CD14-positive monocyte (primary cell): ENCODE measurements around the gene MMEL1. TPM values are rescaled to one million over a fixed set of nuclear protein-coding genes. Genes with fewer than 3 reads are reported as not detected.
A peak's percentile ranks its signal among the peaks of the same experiment; 100 is the strongest.
"Not testable (repeated sequence)": the region's sequence is repeated elsewhere in the genome, so short reads cannot be mapped to it uniquely, and the experiment has no call there.

Experiments
- DNase-seq, 3 donors: peaks; one replicate each; pipeline ENCODE4 v3.0.0-alpha.2; 2011 to 2022
- H2AFZ ChIP-seq: 2 replicates; pipeline ENCODE4 v1.6.0; 2012; ENCODE audit warnings: mild to moderate bottlenecking, low read depth, low read length, inconsistent platforms; ENCODE audit not compliant: insufficient read depth, poor library complexity, severe bottlenecking
- H3K27ac ChIP-seq, 2 donors: 1 replicate in 1 of 2; 2 replicates in 1 of 2; pipeline ENCODE4 v1.5.1; 2012 to 2013; ENCODE audit warnings: low read length in 2 of 2, control low read depth in 1 of 2, inconsistent platforms in 1 of 2, low read depth in 1 of 2, mild to moderate bottlenecking in 1 of 2
- H3K27me3 ChIP-seq, 2 donors: one replicate each; pipeline versions ENCODE4 v1.6.0 to v1.6.1; 2011 to 2013; ENCODE audit warnings: low read length in 2 of 2; ENCODE audit not compliant: control insufficient read depth in 2 of 2, insufficient read depth in 2 of 2
- H3K36me3 ChIP-seq, 2 donors: replicated peaks in 1 of 2; 1 replicate in 1 of 2; 2 replicates in 1 of 2; pipeline versions ENCODE4 v1.5.1 to v1.6.1; 2012 to 2013; ENCODE audit warnings: low read length in 2 of 2, control low read depth in 1 of 2, inconsistent platforms in 1 of 2, mild to moderate bottlenecking in 1 of 2; ENCODE audit not compliant: insufficient read depth in 2 of 2, control insufficient read depth in 1 of 2
- H3K4me1 ChIP-seq, 2 donors: 1 replicate in 1 of 2; 2 replicates in 1 of 2; pipeline versions ENCODE4 v1.5.1 to v1.6.1; 2012 to 2013; ENCODE audit warnings: low read length in 2 of 2, control low read depth in 1 of 2, inconsistent platforms in 1 of 2, mild to moderate bottlenecking in 1 of 2, moderate library complexity in 1 of 2; ENCODE audit not compliant: insufficient read depth in 2 of 2, control insufficient read depth in 1 of 2
- H3K4me2 ChIP-seq: replicated peaks from 2 replicates; pipeline ENCODE3; 2012; ENCODE audit warnings: low read length, moderate library complexity, mild to moderate bottlenecking; ENCODE audit not compliant: poor library complexity, severe bottlenecking; ENCODE audit errors: extremely low read depth
- H3K4me3 ChIP-seq, 3 experiments: fragments of 200-600 bp in 1 of 3; sonication (generic) in 1 of 3; replicated peaks in 1 of 3; 1 replicate in 2 of 3; 2 replicates in 1 of 3; pipeline ENCODE4 v1.5.1; 2011 to 2013; ENCODE audit warnings: low read length in 3 of 3, mild to moderate bottlenecking in 3 of 3, control low read depth in 2 of 3, low read depth in 2 of 3, inconsistent platforms in 1 of 3, moderate library complexity in 1 of 3
- H3K79me2 ChIP-seq: 2 replicates; pipeline ENCODE4 v1.6.0; 2012; ENCODE audit warnings: mild to moderate bottlenecking, control low read depth, inconsistent platforms, low read length, moderate library complexity; ENCODE audit not compliant: insufficient read depth
- H3K9ac ChIP-seq: 2 replicates; pipeline ENCODE4 v1.6.0; 2017; ENCODE audit warnings: low read length, mild to moderate bottlenecking; ENCODE audit not compliant: insufficient read depth, poor library complexity, severe bottlenecking
- H3K9me3 ChIP-seq, 2 donors: replicated peaks in 1 of 2; 1 replicate in 1 of 2; 2 replicates in 1 of 2; pipeline versions ENCODE4 v1.5.1 to v1.6.1; 2012 to 2013; ENCODE audit warnings: low read length in 2 of 2, control low read depth in 1 of 2; ENCODE audit not compliant: control insufficient read depth in 1 of 2, insufficient read depth in 1 of 2
- H4K20me1 ChIP-seq: 2 replicates; pipeline ENCODE4 v1.6.0; 2012; ENCODE audit warnings: mild to moderate bottlenecking, low read length, control low read depth, moderate library complexity; ENCODE audit not compliant: insufficient read depth
- H3K27ac Mint-ChIP-seq, 7 donors: one replicate each; pipeline ENCODE4 v1.8.0; 2020; ENCODE audit warnings: mild to moderate bottlenecking in 7 of 7, mixed read lengths in 7 of 7, moderate library complexity in 6 of 7, inconsistent platforms in 2 of 7
- H3K27me3 Mint-ChIP-seq, 3 donors: one replicate each; pipeline ENCODE4 v1.8.0; 2021 to 2022; ENCODE audit warnings: low read depth in 3 of 3, mild to moderate bottlenecking in 3 of 3, mixed read lengths in 3 of 3, moderate library complexity in 3 of 3, inconsistent platforms in 1 of 3
- H3K36me3 Mint-ChIP-seq, 2 donors: one replicate each; pipeline ENCODE4 v1.8.0; 2020; ENCODE audit warnings: mixed read lengths in 2 of 2, inconsistent platforms in 1 of 2, mild to moderate bottlenecking in 1 of 2
- H3K4me1 Mint-ChIP-seq: one replicate; pipeline ENCODE4 v1.8.0; 2020; ENCODE audit warnings: mild to moderate bottlenecking, mixed read lengths
- H3K4me3 Mint-ChIP-seq, 2 donors: one replicate each; pipeline ENCODE4 v1.8.0; 2020; ENCODE audit warnings: mild to moderate bottlenecking in 2 of 2, mixed read lengths in 2 of 2, moderate library complexity in 1 of 2
- H3K9me3 Mint-ChIP-seq, 7 donors: one replicate each; pipeline ENCODE4 v1.8.0; 2020 to 2022; ENCODE audit warnings: mixed read lengths in 7 of 7, mild to moderate bottlenecking in 6 of 7, moderate library complexity in 6 of 7, inconsistent platforms in 2 of 7
- CTCF ChIP-seq: fragments of 200-600 bp; IDR thresholded peaks from one replicate; pipeline ENCODE4 v1.8.0; 2022; ENCODE audit warnings: antibody characterized with exemption, mild to moderate bottlenecking
- WGBS: methylation state at CpG from one replicate; pipeline ENCODE4 v1.1.5; 2013; ENCODE audit warnings: missing lambda C conversion rate; ENCODE audit not compliant: insufficient coverage; 5-methylcytosine and 5-hydroxymethylcytosine counted together
- intact Hi-C, 2 donors: fragments of 100-400 bp; cut with micrococcal nuclease; formaldehyde crosslinking; loops; one replicate each; pipeline versions ENCODE4 v1.15.0 to v1.15.1; 2023
- polyA plus RNA-seq, 3 donors: library from polyadenylated mRNA; depleted of rRNA in 1 of 3; unstranded in 2 of 3; stranded (reverse) in 1 of 3; fragments of 300-500 nt in 2 of 3; fragments of >200 nt in 1 of 3; fragmentation: Illumina TruSeq in 2 of 3; gene quantifications; 1 replicate in 2 of 3; 2 replicates in 1 of 3; pipeline ENCODE4 v1.2.3, GENCODE V29; 2012 to 2021

The MMEL1 gene
- polyA plus RNA-seq, 3 donors, result 1.1 to 4.4 (median 1.9) TPM

- no peak for TF ChIP-seq CTCF
- intact Hi-C loops, result no loop called here
- H3K36me3 ChIP-seq, result no peaks in the 10 kb centered on the region
- H3K4me1 Mint-ChIP-seq, result no peaks in the 10 kb centered on the region
- no peaks in the 10 kb centered on the region for H3K79me2 ChIP-seq
- no peak for DNase-seq
- H3K4me2 ChIP-seq, result no peak overlapping the region
- no peak overlapping the region for H3K4me3 ChIP-seq
- no peak overlapping the region for H3K27ac ChIP-seq
- no peak overlapping the region for H2AFZ ChIP-seq
- no peak overlapping the region for H3K4me3 Mint-ChIP-seq
- H4K20me1 ChIP-seq, result no peaks in the 10 kb centered on the region
- no peak overlapping the region for H3K27ac Mint-ChIP-seq
- peaks cover 10 to 17% (median 14%) of the 10 kb centered on the region in 7 donors for H3K9me3 Mint-ChIP-seq
- peaks cover 14 to 15% of the 10 kb centered on the region in 2 donors for H3K9me3 ChIP-seq
- H3K27me3 Mint-ChIP-seq, result peaks cover 31 to 74% (median 57%) of the 10 kb centered on the region in 3 donors
- H3K27me3 ChIP-seq, result peaks cover 9 to 43% of the 10 kb centered on the region in 2 donors
- H3K4me1 ChIP-seq, result no peaks in the 10 kb centered on the region
- WGBS, result 6% methylated on average over 39 of the region's 46 CpGs
- peaks cover 0 to 6% of the 10 kb centered on the region in 2 donors for H3K36me3 Mint-ChIP-seq
- no peak overlapping the region for H3K9ac ChIP-seq
These were observed 4.5 kb downstream of the MMEL1 start for GRCh38 chr1:2628191-2628932.

GRCh38 chr1:2627746-2628145, 5.1 kb downstream of the MMEL1 start:
- no CpG with 5 or more reads among the region's 6 CpGs for WGBS
- Mint-ChIP-seq H3K4me3 (peak overlapping the region in 1 of 2 donors; percentile 37), H3K27me3 (peaks cover 33 to 68% (median 57%) of the 10 kb centered on the region in 3 donors), H3K9me3 (peaks cover 10 to 17% (median 14%) of the 10 kb centered on the region in 7 donors), H3K36me3 (peaks cover 0 to 6% of the 10 kb centered on the region in 2 donors), H3K27ac (no peak overlapping the region), H3K4me1 (no peaks in the 10 kb centered on the region)
- H3K4me3 ChIP-seq, result no peak overlapping the region
- H3K9me3 ChIP-seq, result peaks cover 14 to 15% of the 10 kb centered on the region in 2 donors
- no peaks in the 10 kb centered on the region for H3K79me2 ChIP-seq
- DNase-seq, result no peak
- H3K27me3 ChIP-seq, result peaks cover 9 to 43% of the 10 kb centered on the region in 2 donors
- no peak for TF ChIP-seq CTCF
- no peak overlapping the region for H3K9ac ChIP-seq
- intact Hi-C loops, result no loop called here
- no peak overlapping the region for H3K4me2 ChIP-seq
- no peak overlapping the region for H2AFZ ChIP-seq
- no peaks in the 10 kb centered on the region for H3K4me1 ChIP-seq
- no peaks in the 10 kb centered on the region for H4K20me1 ChIP-seq
- no peaks in the 10 kb centered on the region for H3K36me3 ChIP-seq
- H3K27ac ChIP-seq, result no peak overlapping the region

GRCh38 chr1:2625748-2626147, 7.1 kb downstream of the MMEL1 start:
- peaks cover 9 to 46% of the 10 kb centered on the region in 2 donors for H3K27me3 ChIP-seq
- 74% methylated on average over 3 of the region's 7 CpGs for WGBS
- H3K9me3 ChIP-seq, result peaks cover 13 to 14% of the 10 kb centered on the region in 2 donors
- H3K27ac Mint-ChIP-seq, intact Hi-C loops, H2AFZ ChIP-seq, H3K4me1 ChIP-seq, H3K4me2 ChIP-seq, H3K4me3 Mint-ChIP-seq, H3K79me2 ChIP-seq, H3K9ac ChIP-seq, H3K27ac ChIP-seq, H3K4me3 ChIP-seq, DNase-seq, H4K20me1 ChIP-seq, H3K36me3 ChIP-seq, H3K4me1 Mint-ChIP-seq, H3K36me3 Mint-ChIP-seq: not testable (repeated sequence)
- Mint-ChIP-seq H3K9me3 (peaks cover 11 to 27% (median 22%) of the 10 kb centered on the region in 7 donors), H3K27me3 (peaks cover 36 to 69% (median 52%) of the 10 kb centered on the region in 3 donors)
